Gastrocnemius medialis (tissue), 4 donors: ENCODE measurements around the gene SFRP4. TPM values are rescaled to one million over a fixed set of nuclear protein-coding genes. Genes with fewer than 3 reads are reported as not detected.

Experiments
- ATAC-seq, 2 donors: fragments of 150-250 bp; one replicate each; pipeline ENCODE4 v1.9.1; 2016
- DNase-seq, 2 donors: peaks; one replicate each; pipeline ENCODE4 v3.0.0-alpha.2; 2019
- H3K27ac ChIP-seq, 4 donors: fragments of 200-600 bp; sonication (generic); 1 replicate in 1 of 4; 2 replicates in 3 of 4; pipeline ENCODE4 v1.5.1; 2016 to 2018; ENCODE audit warnings: mild to moderate bottlenecking in 2 of 4, moderate library complexity in 1 of 4
- H3K27me3 ChIP-seq, 3 donors: fragments of 200-600 bp; sonication (generic) in 2 of 3; 1 replicate in 1 of 3; 2 replicates in 2 of 3; pipeline versions ENCODE4 v1.5.1 to v1.6.0; 2016 to 2019; ENCODE audit warnings: mild to moderate bottlenecking in 1 of 3, moderate library complexity in 1 of 3
- H3K36me3 ChIP-seq, 2 donors: fragments of 200-600 bp; sonication (generic) in 1 of 2; one replicate each; pipeline ENCODE4 v1.5.1; 2017 to 2018
- H3K4me1 ChIP-seq, 2 donors: fragments of 200-600 bp; sonication (generic) in 1 of 2; one replicate each; pipeline ENCODE4 v1.5.1; 2016 to 2017; ENCODE audit warnings: mild to moderate bottlenecking in 2 of 2
- H3K4me3 ChIP-seq, 4 donors: fragments of 200-600 bp; sonication (generic) in 3 of 4; 1 replicate in 1 of 4; 2 replicates in 3 of 4; pipeline ENCODE4 v1.5.1; 2016 to 2019; ENCODE audit warnings: mild to moderate bottlenecking in 2 of 4
- H3K9me3 ChIP-seq, 3 donors: fragments of 200-600 bp; sonication (generic) in 2 of 3; 1 replicate in 1 of 3; 2 replicates in 2 of 3; pipeline ENCODE4 v1.5.1; 2016 to 2019
- POLR2A ChIP-seq, 2 donors: fragments of 450-650 bp; IDR thresholded peaks; one replicate each; pipeline ENCODE4 v1.6.1; 2017; ENCODE audit warnings: antibody characterized with exemption in 2 of 2, mild to moderate bottlenecking in 2 of 2, moderate library complexity in 2 of 2
- in situ Hi-C, 4 donors: fragments of 200-750 bp; cut with MboI; loops; one replicate each; pipeline versions ENCODE4 v1.15.0 to v1.8.0; 2017; ENCODE audit warnings: low sequenced_read_pairs in 4 of 4
- intact Hi-C: fragments of 100-400 bp; cut with DNase I; formaldehyde crosslinking; loops from one replicate; pipeline ENCODE4 v1.15.1; 2023; ENCODE audit warnings: low total_unique reads
- total RNA-seq, 4 donors: library from RNA; depleted of rRNA; stranded (reverse); fragments of >200 nt; gene quantifications; one replicate each; pipeline versions ENCODE4 v1.1.0 to v1.2.3, GENCODE V29; 2016
- TF ChIP-seq, protein P1 (sequence below), 5 experiments: fragments of 450-650 bp in 3 of 5; fragments of 200-600 bp in 2 of 5; sonication (generic) in 2 of 5; IDR thresholded peaks in 4 of 5; conservative IDR thresholded peaks in 1 of 5; 1 replicate in 4 of 5; 2 replicates in 1 of 5; pipeline ENCODE4 v1.5.1; 2016 to 2019; ENCODE audit warnings: antibody characterized with exemption in 5 of 5, mild to moderate bottlenecking in 3 of 5, moderate library complexity in 3 of 5

Gene SFRP4
- total RNA-seq, 4 donors from 2014 or later: 0.24 to 0.98 (median 0.71) TPM; not detected in 1

DNA sequence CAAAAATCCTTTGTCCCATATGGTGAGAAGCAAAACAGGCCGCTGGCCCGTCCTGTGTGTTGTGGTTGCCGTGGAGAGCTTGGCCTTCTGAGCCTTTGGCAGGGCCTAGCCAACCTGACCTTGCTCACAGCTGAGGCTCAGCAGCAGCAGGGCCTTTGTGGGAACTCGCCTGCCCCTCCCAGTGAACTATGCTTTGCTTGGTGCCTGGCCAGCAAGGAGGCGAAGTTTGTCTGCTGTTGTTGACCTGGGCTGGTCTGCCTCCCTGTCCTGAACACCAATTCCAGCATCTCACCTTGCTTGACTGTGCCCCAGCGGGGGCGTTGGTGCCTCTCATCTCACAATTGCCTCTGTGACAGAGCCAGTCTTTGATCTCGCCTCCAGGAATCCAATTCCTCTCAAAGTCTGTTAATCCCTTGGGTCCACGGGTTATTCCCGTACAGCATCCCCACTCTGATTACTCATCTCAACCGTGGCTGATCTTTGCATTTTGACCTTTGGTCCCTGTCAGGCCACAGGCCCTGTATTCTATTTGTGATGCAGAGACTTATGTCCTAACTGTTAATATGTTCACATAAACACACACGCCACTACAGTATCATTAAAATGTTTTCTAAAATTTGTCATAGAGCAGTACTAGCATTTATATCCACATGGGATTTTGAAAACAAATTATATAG is 26.5 kb upstream of the SFRP4 start:
- DNase-seq (peak; percentile 60 to 81), ATAC-seq (peak; percentile 86 to 95)
- H3K4me3 ChIP-seq: no peak overlapping the region
- peak overlapping the region; percentile 70 to 84 (median 78) for H3K27ac ChIP-seq
- peaks cover 51 to 52% of the 10 kb centered on the region in 2 donors for H3K4me1 ChIP-seq
- intact Hi-C loops (no loop called here), in situ Hi-C loops (no loop called here)
- no peaks in the 10 kb centered on the region for H3K36me3 ChIP-seq
- no peaks in the 10 kb centered on the region for H3K27me3 ChIP-seq
- H3K9me3 ChIP-seq: no peaks in the 10 kb centered on the region
- no peak for TF ChIP-seq POLR2A (IDR thresholded peaks at IDR 0.05)
- TF ChIP-seq, protein P1, sequence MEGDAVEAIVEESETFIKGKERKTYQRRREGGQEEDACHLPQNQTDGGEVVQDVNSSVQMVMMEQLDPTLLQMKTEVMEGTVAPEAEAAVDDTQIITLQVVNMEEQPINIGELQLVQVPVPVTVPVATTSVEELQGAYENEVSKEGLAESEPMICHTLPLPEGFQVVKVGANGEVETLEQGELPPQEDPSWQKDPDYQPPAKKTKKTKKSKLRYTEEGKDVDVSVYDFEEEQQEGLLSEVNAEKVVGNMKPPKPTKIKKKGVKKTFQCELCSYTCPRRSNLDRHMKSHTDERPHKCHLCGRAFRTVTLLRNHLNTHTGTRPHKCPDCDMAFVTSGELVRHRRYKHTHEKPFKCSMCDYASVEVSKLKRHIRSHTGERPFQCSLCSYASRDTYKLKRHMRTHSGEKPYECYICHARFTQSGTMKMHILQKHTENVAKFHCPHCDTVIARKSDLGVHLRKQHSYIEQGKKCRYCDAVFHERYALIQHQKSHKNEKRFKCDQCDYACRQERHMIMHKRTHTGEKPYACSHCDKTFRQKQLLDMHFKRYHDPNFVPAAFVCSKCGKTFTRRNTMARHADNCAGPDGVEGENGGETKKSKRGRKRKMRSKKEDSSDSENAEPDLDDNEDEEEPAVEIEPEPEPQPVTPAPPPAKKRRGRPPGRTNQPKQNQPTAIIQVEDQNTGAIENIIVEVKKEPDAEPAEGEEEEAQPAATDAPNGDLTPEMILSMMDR (IDR thresholded peaks at IDR 0.05 in 4 of 5, conservative IDR thresholded peaks at IDR 0.05 in 1 of 5): no peak

DNA sequence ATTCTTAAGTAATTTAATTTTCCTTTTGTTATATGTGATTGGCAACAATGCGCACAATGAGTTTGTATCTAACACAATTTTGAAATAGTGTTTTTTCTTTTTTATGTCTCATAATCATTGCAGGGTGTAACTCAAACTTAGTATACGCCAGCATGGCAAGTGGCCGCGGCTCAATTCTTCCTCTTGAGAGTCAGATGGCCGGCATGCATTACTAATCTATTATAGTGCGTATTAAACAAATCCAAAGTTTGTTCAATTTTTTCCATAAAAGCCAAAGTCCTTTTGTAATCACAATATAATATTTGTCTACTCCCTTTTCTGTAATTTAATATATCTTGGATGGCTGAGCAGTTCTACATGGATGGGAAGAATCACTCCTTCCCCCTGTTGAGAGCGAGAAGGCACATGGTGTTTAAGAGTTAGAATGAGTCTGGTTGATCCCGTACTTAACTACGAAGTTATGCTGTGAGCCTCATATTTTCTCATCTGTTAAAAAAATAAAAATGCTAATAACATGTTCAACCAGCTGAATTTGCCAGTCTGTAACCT is 16.5 kb upstream of the SFRP4 start:
- in situ Hi-C loops (no loop called here), intact Hi-C loops (no loop called here)
- H3K27ac ChIP-seq: peak overlapping the region in 1 of 4 donors; percentile 41
- H3K4me3 ChIP-seq: no peak overlapping the region
- no peaks in the 10 kb centered on the region for H3K9me3 ChIP-seq
- H3K27me3 ChIP-seq: no peaks in the 10 kb centered on the region
- H3K4me1 ChIP-seq: peaks cover 11 to 21% of the 10 kb centered on the region in 2 donors
- TF ChIP-seq, protein P1 (IDR thresholded peaks at IDR 0.05 in 4 of 5, conservative IDR thresholded peaks at IDR 0.05 in 1 of 5): no peak
- TF ChIP-seq POLR2A (IDR thresholded peaks at IDR 0.05): no peak
- ATAC-seq (no peak), DNase-seq (no peak)
- H3K36me3 ChIP-seq: no peaks in the 10 kb centered on the region

DNA sequence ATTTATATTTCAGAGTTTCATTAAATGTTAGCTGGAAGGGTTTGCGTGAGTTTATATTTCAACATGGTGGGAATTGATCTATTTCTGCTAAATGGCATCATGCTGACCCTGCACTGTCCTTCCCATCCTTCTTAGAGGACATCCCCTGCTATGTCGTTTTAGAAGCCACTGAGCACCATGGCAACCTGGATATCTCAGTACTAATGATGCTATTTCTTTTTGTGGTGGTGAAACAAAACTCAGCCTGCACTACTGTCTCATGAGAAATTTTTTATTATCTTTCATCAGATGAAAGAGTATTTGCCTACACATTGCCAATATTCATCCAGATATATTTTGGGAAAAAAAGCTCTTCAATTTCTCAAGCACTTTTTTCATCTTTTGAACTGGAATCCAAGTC is 15.9 kb upstream of the SFRP4 start:
- Histone ChIP-seq H3K36me3 (no peaks in the 10 kb centered on the region), H3K4me3 (no peak overlapping the region), H3K4me1 (peaks cover 11 to 21% of the 10 kb centered on the region in 2 donors), H3K27me3 (no peaks in the 10 kb centered on the region), H3K27ac (no peak overlapping the region), H3K9me3 (no peaks in the 10 kb centered on the region)
- ATAC-seq (no peak), DNase-seq (no peak)
- TF ChIP-seq POLR2A (IDR thresholded peaks at IDR 0.05): no peak
- TF ChIP-seq, protein P1 (IDR thresholded peaks at IDR 0.05 in 4 of 5, conservative IDR thresholded peaks at IDR 0.05 in 1 of 5): no peak
- in situ Hi-C loops: no loop called here
- intact Hi-C loops: no loop called here

DNA sequence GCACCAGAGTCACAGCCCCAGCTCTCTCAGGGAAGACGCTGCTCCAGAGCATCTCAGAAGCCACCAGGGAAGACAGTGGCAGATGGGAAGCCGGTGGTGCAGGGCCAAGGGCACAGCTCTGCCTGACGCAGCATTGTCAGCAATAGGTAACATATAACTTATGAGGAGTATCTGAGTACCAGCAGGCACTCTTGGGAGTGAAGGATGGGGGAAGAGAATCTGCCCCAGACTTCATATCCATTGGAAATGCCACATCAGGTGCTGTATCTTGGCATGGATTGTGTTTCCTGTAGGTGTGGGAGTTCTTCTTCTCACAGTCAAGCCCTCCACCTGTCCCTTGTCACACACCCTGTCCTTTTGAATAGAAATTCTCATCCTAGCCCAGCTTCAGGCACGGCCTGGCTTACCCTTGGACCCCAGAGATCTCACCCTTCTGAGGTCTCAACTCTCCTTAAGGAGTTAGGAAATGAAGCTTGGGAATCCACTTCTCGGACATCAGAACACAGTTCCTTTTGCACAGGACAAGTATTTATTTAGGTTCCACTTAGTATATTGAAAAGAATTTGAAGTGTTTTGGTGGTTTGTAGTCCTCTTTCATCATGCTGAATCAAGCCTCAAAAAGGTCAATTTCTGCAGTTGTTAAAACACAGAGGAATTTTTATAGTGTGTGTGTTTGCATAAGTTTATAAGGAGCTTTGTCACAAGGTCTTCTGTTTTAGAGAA is 13.8 kb upstream of the SFRP4 start:
- no peaks in the 10 kb centered on the region for H3K36me3 ChIP-seq
- no peak overlapping the region for H3K4me3 ChIP-seq
- intact Hi-C loops (no loop called here), in situ Hi-C loops (no loop called here)
- DNase-seq (no peak), ATAC-seq (no peak)
- no peak for TF ChIP-seq POLR2A (IDR thresholded peaks at IDR 0.05)
- TF ChIP-seq, protein P1 (IDR thresholded peaks at IDR 0.05 in 4 of 5, conservative IDR thresholded peaks at IDR 0.05 in 1 of 5): no peak
- H3K27me3 ChIP-seq: no peaks in the 10 kb centered on the region
- peak overlapping the region in 3 of 4 donors; percentile 2 to 29 (median 21) for H3K27ac ChIP-seq
- no peaks in the 10 kb centered on the region for H3K9me3 ChIP-seq
- peaks cover 11 to 21% of the 10 kb centered on the region in 2 donors for H3K4me1 ChIP-seq
